ENCODE measurements around the gene AKAP13.

DNA sequence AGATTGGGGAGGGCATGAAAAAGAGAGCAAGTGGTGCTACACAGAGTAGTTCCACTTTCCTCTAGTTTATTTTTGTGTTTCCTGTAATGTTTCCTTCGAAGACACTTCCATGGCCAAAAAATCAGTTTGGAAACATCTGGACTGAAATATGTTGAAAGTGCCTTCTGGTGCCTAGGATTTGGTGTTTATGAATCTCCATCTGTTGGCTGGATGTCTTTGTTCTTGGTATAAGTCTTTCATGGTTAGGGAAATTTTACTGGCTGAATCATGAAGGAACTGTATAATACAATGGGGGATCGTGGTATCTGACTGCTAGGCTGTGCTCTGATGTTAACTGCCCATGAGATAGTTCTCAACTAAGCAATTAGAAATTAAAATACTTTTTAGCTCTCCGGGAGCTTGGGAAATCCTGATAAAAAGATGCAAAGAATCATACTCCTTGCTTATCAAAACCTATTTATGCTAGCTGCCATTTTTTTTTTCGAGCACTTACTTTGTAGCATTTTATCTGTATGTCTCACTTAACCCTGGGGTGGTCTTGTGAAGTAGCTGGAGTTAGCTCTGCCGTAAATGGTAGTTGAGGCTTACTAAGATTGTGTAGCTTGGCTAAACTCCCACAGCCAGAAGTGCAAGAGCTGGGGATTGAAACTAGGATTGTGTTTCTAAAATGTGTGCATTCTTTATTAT lies 21.9 kb downstream of the AKAP13 start:
- TF ChIP-seq CTCF (IDR thresholded peaks at IDR 0.05): no peak
- no peak for TF ChIP-seq POLR2AphosphoS5 (IDR thresholded peaks at IDR 0.05)
- no peak for TF ChIP-seq POLR2A (IDR thresholded peaks at IDR 0.05)
- TF ChIP-seq EP300 (IDR thresholded peaks at IDR 0.05): no peak
